HepG2 (cell line): ENCODE results near the gene CDH12. TPM values are rescaled to one million over a fixed set of nuclear protein-coding genes. Genes with fewer than 3 reads are reported as not detected.

ENCODE experiments used
- ATAC-seq: fragments of 200-7000 bp; cut with Tn5 transposase; 3 replicates; pipeline ENCODE4 v1.9.1; 2020; ENCODE audit warnings: mild to moderate bottlenecking, moderate library complexity
- BruUV-seq: library from RNA; stranded (reverse); fragments of 400-500 nt; replicated peaks from 2 replicates; lab custom pipeline; 2021; lab: Mats Ljungman, UMichigan
- CTCF ChIA-PET: fragments of 300-600 bp; formaldehyde crosslinking; extraction: SDS; loops from one replicate; lab custom pipeline; 2021; ENCODE audit warnings: low total read pairs, inconsistent platforms, low intra/inter-chr PET ratio; lab: Yijun Ruan, JAX
- POLR2A ChIA-PET: fragments of 350-600 bp; sonication (Branson Sonifier 250); formaldehyde crosslinking; loops from one replicate; lab custom pipeline; 2020; ENCODE audit warnings: antibody characterized with exemption, inconsistent platforms; lab: Yijun Ruan, JAX
- DNase-seq: peaks from one replicate; pipeline ENCODE4 v3.0.0-alpha.2; 2015; ENCODE audit warnings: low spot score
- FAIRE-seq: peaks from 3 replicates; lab custom pipeline; 2011; peaks lifted over from hg19 to GRCh38; lab: Jason Lieb, UNC
- H2AFZ ChIP-seq: one replicate; pipeline ENCODE4 v1.6.1; 2011; ENCODE audit warnings: low read length, inconsistent platforms
- H3K27ac ChIP-seq: fragments of 300-600 bp; 3 replicates; pipeline ENCODE4 v1.8.0; 2011; ENCODE audit warnings: mixed run types, mild to moderate bottlenecking, mixed read lengths, low read length, inconsistent platforms; ENCODE audit not compliant: insufficient read depth; ENCODE audit errors: extremely low read length
- H3K27me3 ChIP-seq, 2 experiments: fragments of 200-600 bp in 1 of 2; 2 replicates in 1 of 2; 3 replicates in 1 of 2; pipeline versions ENCODE4 v1.6.0 to v1.8.0; 2011; ENCODE audit warnings: low read length in 2 of 2, mild to moderate bottlenecking in 2 of 2, moderate library complexity in 2 of 2, inconsistent platforms in 1 of 2; ENCODE audit not compliant: insufficient read depth in 2 of 2, control insufficient read depth in 1 of 2
- H3K36me3 ChIP-seq, 2 experiments: fragments of 200-600 bp in 1 of 2; replicated peaks in 1 of 2; 2 replicates in 1 of 2; 3 replicates in 1 of 2; pipeline versions ENCODE4 v1.5.1 to v1.8.0; 2011; ENCODE audit warnings: low read length in 2 of 2, inconsistent platforms in 1 of 2; ENCODE audit not compliant: insufficient read depth in 2 of 2, control insufficient read depth in 1 of 2
- H3K4me1 ChIP-seq: 2 replicates; pipeline ENCODE4 v1.5.1; 2012; ENCODE audit warnings: low read length, inconsistent platforms; ENCODE audit not compliant: insufficient read depth
- H3K4me2 ChIP-seq: 2 replicates; pipeline ENCODE4 v1.6.0; 2011; ENCODE audit warnings: low read depth, low read length, inconsistent platforms
- H3K4me3 ChIP-seq, 3 experiments: fragments of 200-600 bp in 1 of 3; sonication (generic), shearing (Covaris generic) in 1 of 3; replicated peaks in 1 of 3; 2 replicates each; pipeline ENCODE4 v1.5.1; 2011 to 2016; ENCODE audit warnings: low read length in 3 of 3, inconsistent platforms in 2 of 3, low read depth in 2 of 3, mild to moderate bottlenecking in 2 of 3, control low read depth in 1 of 3, mixed read lengths in 1 of 3; ENCODE audit not compliant: insufficient read depth in 1 of 3
- H3K79me2 ChIP-seq: one replicate; pipeline ENCODE4 v1.6.1; 2011; ENCODE audit warnings: low read length, inconsistent platforms; ENCODE audit not compliant: insufficient read depth
- H3K9ac ChIP-seq: 2 replicates; pipeline ENCODE4 v1.6.0; 2011; ENCODE audit warnings: mild to moderate bottlenecking, low read depth, low read length, inconsistent platforms; ENCODE audit not compliant: insufficient read depth
- H3K9me3 ChIP-seq: 2 replicates; pipeline ENCODE4 v1.5.1; 2012; ENCODE audit warnings: mild to moderate bottlenecking, low read length
- H4K20me1 ChIP-seq: 2 replicates; pipeline ENCODE4 v1.6.0; 2011; ENCODE audit warnings: inconsistent platforms, mild to moderate bottlenecking, low read length, moderate library complexity; ENCODE audit not compliant: insufficient read depth
- CEBPG ChIP-seq: IDR thresholded peaks from 2 replicates; pipeline ENCODE4 v1.6.1; 2016
- MAFF ChIP-seq: IDR thresholded peaks from 2 replicates; pipeline ENCODE4 v1.6.1; 2011; ENCODE audit warnings: low read depth, low read length, improper control_type of control experiment
- MAFK ChIP-seq, 2 experiments: IDR thresholded peaks in 1 of 2; conservative IDR thresholded peaks in 1 of 2; 2 replicates each; pipeline ENCODE4 v1.6.1; 2011; ENCODE audit warnings: improper control_type of control experiment in 2 of 2, low read length in 2 of 2
- MBD4 ChIP-seq: IDR thresholded peaks from 2 replicates; pipeline ENCODE4 v1.6.1; 2012; ENCODE audit warnings: low read length, inconsistent platforms, borderline replicate concordance
- YEATS2 ChIP-seq: sonication (generic); formaldehyde crosslinking; IDR thresholded peaks from 2 replicates; pipeline ENCODE4 v1.4.0; 2020; ENCODE audit warnings: missing genetic modification reagents, borderline replicate concordance
- WGBS: methylation state at CpG from one replicate; pipeline ENCODE4 v1.1.6; 2017; ENCODE audit warnings: low lambda C conversion rate; 5-methylcytosine and 5-hydroxymethylcytosine counted together
- in situ Hi-C: cut with HindIII; loops from 2 replicates; pipeline ENCODE4 v1.10.0; 2017; ENCODE audit warnings: low pct_unique_long_range_greater_than_20kb; ENCODE audit not compliant: extremely low pct_ligation_motif_present
- intact Hi-C: fragments of 100-400 bp; cut with micrococcal nuclease; formaldehyde crosslinking; loops from one replicate; pipeline ENCODE4 v1.10.0; 2022; ENCODE audit not compliant: unreplicated experiment
- polyA plus RNA-seq, 8 experiments: library from polyadenylated mRNA; depleted of rRNA in 3 of 8; stranded (reverse) in 7 of 8; unstranded in 1 of 8; fragments of >200 nt; fragmentation: Illumina TruSeq in 4 of 8; extraction: Trizol in 4 of 8; gene quantifications; 2 replicates each; pipeline versions ENCODE4 v1.2.1 to v1.2.3, GENCODE V29; 2011 to 2016; ENCODE audit warnings: low read depth in 4 of 8, missing spikeins in 1 of 8, mixed read lengths in 1 of 8; ENCODE audit not compliant: insufficient read depth in 1 of 8
- total RNA-seq, 5 experiments: library from RNA; depleted of rRNA; stranded (reverse); fragments of >200 nt; fragmentation: Illumina TruSeq; extraction: Trizol; gene quantifications; 2 replicates each; pipeline ENCODE4 v1.2.3, GENCODE V29; 2016; ENCODE audit warnings: low read depth in 1 of 5
- TF ChIP-seq, protein P1 (sequence below): sonication (generic); formaldehyde crosslinking; IDR thresholded peaks from 2 replicates; pipeline ENCODE4 v1.4.0; 2020; ENCODE audit warnings: missing genetic modification reagents, borderline replicate concordance

The CDH12 gene
- total and polyA plus RNA-seq, 2 of the 13 experiments (the other 11 are each of a cell fraction or from before 2014, with no cell fraction given), result not detected

GRCh38 chr5:21709770-21710169 is 1143.4 kb downstream of the CDH12 start (continued):
- TF ChIP-seq, protein P1, sequence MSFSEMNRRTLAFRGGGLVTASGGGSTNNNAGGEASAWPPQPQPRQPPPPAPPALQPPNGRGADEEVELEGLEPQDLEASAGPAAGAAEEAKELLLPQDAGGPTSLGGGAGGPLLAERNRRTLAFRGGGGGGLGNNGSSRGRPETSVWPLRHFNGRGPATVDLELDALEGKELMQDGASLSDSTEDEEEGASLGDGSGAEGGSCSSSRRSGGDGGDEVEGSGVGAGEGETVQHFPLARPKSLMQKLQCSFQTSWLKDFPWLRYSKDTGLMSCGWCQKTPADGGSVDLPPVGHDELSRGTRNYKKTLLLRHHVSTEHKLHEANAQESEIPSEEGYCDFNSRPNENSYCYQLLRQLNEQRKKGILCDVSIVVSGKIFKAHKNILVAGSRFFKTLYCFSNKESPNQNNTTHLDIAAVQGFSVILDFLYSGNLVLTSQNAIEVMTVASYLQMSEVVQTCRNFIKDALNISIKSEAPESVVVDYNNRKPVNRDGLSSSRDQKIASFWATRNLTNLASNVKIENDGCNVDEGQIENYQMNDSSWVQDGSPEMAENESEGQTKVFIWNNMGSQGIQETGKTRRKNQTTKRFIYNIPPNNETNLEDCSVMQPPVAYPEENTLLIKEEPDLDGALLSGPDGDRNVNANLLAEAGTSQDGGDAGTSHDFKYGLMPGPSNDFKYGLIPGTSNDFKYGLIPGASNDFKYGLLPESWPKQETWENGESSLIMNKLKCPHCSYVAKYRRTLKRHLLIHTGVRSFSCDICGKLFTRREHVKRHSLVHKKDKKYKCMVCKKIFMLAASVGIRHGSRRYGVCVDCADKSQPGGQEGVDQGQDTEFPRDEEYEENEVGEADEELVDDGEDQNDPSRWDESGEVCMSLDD, result no peak

GRCh38 chr5:21704974-21705668 is 1148.0 kb downstream of the CDH12 start:
- POLR2A ChIA-PET, result no interaction called here
- TF ChIP-seq MBD4, result no peak
- TF ChIP-seq MAFK (conservative IDR thresholded peaks at IDR 0.05 in 1 of 2, IDR thresholded peaks at IDR 0.05 in 1 of 2; ENCODE audit: low read length in 2 of 2), result peak; percentile 22 to 58; a peak in 3 of 4 replicates
- no peak for TF ChIP-seq CEBPG (CRISPR knock-in tag)
- TF ChIP-seq YEATS2 (CRISPR knock-in tag), result no peak
- 0 out of 2 replicates have a peak, but pooled peaks have one; percentile 25 for TF ChIP-seq MAFF
- TF ChIP-seq, all 625 proteins: peak for 2
- CTCF ChIA-PET, result no interaction called here
- Histone ChIP-seq H3K9ac (no peak overlapping the region), H3K9me3 (no peaks in the 10 kb centered on the region), H3K79me2 (no peaks in the 10 kb centered on the region), H3K4me2 (no peak overlapping the region), H3K4me1 (no peaks in the 10 kb centered on the region), H3K4me3 (no peak overlapping the region), H3K27ac (no peak overlapping the region), H3K27me3 (no peaks in the 10 kb centered on the region), H4K20me1 (no peaks in the 10 kb centered on the region), H2AFZ (no peak overlapping the region), H3K36me3 (no peaks in the 10 kb centered on the region)
- BruUV-seq, result no TSS peak
- 2% methylated on average over 2 of the region's 2 CpGs for WGBS
- no peak for DNase-seq
- intact Hi-C loops, result no loop called here
- ATAC-seq, result no peak
- in situ Hi-C loops, result no loop called here
- FAIRE-seq, result no peak
